ES-I3 (cell line): Measurements from ENCODE around the gene PCGF2.
"Not testable (repeated sequence)": the region's sequence is repeated elsewhere in the genome, so short reads cannot be mapped to it uniquely, and the experiment has no call there.

Source experiments
- H3K36me3 ChIP-seq: 2 replicates; pipeline ENCODE4 v1.6.1; 2013; ENCODE audit warnings: mild to moderate bottlenecking, low read length, control low read depth, moderate library complexity; ENCODE audit not compliant: insufficient read depth
- H3K4me1 ChIP-seq: 2 replicates; pipeline ENCODE4 v1.6.1; 2013; ENCODE audit warnings: mild to moderate bottlenecking, control low read depth, low read length; ENCODE audit not compliant: insufficient read depth
- H3K9ac ChIP-seq: 2 replicates; pipeline ENCODE4 v1.6.1; 2013; ENCODE audit warnings: low read depth, mild to moderate bottlenecking, low read length, moderate library complexity
- H3K9me3 ChIP-seq: 2 replicates; pipeline ENCODE4 v1.6.1; 2013; ENCODE audit warnings: mild to moderate bottlenecking, low read length, moderate library complexity; ENCODE audit not compliant: control insufficient read depth, insufficient read depth

PCGF2 gene

DNA sequence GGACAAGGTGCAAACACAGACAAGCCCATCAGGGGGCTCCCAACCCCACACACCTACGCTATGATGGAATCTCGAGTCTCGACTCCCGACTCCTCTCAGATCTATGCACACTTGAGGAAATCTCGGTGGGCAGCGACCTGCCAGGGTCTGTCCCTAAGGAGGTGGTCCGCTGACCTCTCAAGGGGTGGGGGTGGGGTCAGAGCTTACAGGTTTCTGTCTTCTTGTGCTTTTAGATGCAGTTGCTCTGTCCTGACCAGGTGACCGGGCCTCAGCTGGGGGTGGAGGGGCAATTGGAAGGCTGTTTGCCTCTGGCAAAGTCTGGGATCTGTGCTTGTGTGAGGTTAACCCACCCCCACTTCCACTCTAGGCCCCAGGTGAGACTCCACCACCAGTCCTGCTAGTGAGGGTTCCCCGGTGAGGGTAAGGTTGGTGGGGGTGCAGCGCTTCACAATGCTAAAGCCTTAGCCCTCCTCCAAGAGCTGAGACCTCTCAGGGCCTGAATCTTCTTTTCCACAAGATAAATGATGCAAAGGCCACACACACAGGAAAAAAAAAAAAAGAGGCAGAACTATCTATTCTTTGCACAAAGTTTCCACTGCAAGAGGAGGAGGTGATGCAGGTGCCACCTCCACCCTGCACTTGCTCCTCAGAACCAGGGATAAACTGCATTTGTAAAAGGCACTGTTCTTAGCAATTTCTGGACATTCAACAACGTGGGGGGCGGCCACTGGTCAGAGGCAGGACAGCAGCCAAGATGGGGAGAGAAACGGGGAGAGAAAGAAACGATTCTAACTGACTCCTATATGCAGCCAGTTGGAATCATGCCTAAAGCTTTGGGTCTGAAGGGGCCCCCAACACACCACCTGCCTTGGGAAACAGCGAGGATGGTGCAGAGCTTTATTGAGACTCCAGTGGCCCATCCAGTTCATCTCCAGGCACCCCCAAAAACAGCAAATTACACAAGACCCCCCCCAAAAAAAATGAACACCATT is 13.9 kb downstream of the PCGF2 start:
- no peak overlapping the region for H3K9ac ChIP-seq

DNA sequence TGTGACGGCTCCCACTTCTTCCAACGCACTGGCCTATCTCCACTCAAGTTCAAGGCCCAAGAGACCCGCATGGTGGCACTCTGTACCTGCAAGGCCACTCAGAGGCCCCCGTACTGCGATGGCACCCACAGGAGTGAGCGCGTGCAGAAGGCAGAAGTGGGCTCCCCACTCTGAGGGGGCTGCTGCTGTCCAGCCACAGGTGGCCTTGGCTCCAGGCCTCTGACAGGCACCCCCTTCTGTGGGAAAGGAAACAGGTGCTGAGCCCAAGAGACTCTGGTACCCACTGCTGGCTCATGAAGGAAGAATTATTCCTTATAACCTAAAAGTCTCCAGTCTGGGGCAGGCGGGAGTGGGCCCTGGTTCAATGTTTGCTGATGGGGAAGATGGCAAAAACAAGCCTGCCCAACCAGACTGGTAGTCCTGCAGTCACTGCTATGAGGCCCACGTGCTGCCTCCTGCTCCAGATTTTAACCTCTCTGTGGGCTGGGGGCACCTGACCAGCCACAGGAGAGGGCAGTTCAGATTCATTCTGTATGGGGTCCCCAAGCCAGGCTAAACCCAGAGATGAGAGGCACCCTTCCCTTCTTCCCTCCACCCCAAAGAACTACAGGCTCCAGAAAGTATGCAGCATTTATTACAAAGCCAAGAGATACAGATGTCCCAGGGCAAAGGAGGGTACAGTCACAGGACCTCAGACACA is 14.7 kb downstream of the PCGF2 start:
- no peak overlapping the region for H3K9ac ChIP-seq
- no peaks in the 10 kb centered on the region for H3K9me3 ChIP-seq
- no peaks in the 10 kb centered on the region; the same call in none of the 2 replicates for H3K36me3 ChIP-seq
- peaks cover 12% of the 10 kb centered on the region; the same call in 1 of the 2 replicates for H3K4me1 ChIP-seq

More for the DNA sequence above, 13.9 kb downstream of the PCGF2 start:
- Histone ChIP-seq H3K9me3 (no peaks in the 10 kb centered on the region), H3K36me3 (no peaks in the 10 kb centered on the region; the same call in none of the 2 replicates), H3K4me1 (0 out of 2 replicates have a peak, but pooled peaks cover 10% of the 10 kb centered on the region)

DNA sequence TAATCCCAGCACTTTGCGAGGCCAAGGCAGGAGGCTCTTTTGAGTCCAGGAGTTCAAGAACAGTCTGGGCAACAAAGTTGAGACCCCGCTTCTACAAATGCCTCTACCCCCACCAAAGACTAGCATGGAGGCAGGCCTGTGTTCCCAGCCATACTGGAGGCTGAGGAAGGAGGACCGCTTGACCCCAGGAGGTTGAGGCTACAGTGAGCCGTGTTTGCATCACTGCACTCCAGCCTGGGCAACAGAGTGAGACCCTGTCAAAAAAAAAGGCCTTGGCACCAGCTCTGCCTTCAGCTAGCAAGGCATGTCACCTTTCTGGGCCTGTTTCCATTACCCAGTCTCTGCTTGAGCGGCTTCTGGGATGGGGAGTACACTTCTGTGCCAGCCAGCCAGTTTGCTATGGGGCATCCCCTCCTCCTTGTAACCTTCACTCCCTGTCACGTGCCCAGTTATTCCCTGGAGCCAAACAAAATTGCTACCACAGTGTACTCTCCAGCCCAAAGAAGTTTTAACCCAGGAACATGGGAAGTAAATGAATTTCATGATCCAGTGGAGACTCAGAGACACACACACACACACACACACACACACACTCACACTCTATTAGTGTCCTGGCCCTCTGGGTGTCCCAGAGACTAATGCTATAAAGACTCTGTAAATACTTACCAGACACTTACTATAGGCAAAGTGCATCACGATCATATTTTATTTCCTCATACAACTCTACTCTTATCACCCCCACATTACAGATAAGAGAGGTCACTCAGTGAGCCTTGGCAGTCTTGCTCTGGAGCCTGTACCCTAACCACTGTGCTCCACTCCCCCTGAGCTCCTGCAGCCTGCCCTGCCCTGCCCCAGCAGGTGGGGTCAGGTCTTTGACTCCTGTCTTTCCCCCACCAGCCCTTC is 15.5 kb downstream of the PCGF2 start:
- no peak overlapping the region for H3K9ac ChIP-seq
- no peaks in the 10 kb centered on the region; the same call in 1 of the 2 replicates for H3K36me3 ChIP-seq
- H3K9me3 ChIP-seq = no peaks in the 10 kb centered on the region
- peaks cover 14% of the 10 kb centered on the region; the same call in 1 of the 2 replicates for H3K4me1 ChIP-seq

DNA sequence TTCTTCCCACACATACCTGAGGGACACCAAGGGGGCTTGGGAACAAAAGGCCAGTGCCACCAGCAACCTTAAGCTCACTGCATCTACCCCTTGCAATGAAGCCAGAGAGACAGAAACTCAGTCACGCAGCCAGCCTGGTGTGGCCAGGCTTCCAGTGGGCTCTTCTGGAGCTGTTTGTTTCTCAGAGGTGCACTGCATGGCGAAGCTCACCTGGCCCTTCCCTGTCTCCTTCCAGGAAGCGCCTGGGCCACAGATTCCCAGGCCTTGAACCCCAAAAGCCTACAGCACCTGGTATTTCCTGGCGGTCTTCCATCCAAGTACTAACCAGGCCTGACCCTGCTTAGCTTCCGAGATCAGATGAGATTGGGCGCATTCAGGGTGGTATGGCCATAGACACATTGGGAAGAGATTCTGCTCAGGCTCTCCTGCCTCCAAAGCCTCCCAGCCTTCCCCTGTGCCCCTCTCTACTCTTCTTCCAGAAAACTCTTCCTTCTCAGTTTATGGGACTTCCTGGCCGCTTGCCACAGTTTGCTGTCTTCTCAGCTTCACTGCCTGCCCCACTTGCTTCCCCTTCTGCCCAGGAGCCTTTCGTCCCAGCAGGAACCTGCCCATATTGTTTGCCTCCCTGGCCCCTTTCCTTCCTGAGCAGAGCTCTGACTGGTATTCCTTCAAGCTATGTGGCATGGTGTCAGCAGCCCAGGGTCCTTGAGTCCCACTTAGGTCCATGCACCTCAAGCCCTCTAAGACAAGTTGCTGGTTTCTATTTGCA is 16.4 kb downstream of the PCGF2 start:
- Histone ChIP-seq H3K9ac (no peak overlapping the region), H3K9me3 (no peaks in the 10 kb centered on the region), H3K36me3 (no peaks in the 10 kb centered on the region; the same call in 1 of the 2 replicates), H3K4me1 (peaks cover 14% of the 10 kb centered on the region; the same call in 1 of the 2 replicates)

DNA sequence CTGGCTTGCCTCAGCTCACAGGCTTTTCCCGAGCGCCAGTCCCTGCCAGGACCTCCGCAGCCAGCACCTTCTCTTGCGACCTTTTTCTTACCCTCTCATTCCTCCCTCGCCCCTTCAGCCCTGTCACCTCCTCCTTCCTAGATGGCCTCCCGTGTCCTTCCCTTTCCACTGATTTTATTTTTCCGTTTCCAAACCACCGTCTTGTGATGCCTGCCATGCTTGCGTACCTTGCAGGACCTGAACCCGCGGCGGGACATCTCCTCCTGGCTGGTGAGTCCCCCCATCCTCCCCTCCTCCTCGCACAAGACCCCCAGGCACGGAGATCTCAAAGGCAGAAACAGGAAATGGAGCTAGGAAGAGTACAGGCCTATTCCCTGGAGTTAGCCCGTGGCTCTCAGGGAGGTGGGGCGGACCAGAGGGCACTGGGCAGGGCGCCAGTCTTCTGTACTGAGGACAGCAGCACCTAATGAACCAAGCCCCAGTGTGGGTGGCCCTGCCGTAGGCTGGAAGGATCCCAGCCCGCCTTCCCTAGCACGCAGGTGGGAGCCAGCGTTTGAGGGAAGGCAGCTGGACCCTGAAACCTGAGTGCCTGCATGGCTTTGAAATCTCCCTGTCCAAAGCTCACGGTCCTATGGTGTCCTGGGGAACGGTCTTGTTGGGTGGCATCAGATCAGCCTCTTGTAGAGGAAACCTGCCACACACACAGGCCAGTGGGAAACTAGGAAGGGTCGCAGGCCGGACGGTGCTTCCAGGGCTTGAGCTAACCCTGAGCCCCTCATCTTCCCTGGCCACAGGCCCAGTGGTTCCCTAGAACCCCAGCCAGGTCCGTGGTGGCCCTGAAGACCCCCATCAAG is 17.4 kb downstream of the PCGF2 start:
- no peaks in the 10 kb centered on the region; the same call in 1 of the 2 replicates for H3K36me3 ChIP-seq
- H3K9ac ChIP-seq = peak overlapping the region; percentile 80
- H3K9me3 ChIP-seq = no peaks in the 10 kb centered on the region
- peaks cover 14% of the 10 kb centered on the region; the same call in 1 of the 2 replicates for H3K4me1 ChIP-seq

DNA sequence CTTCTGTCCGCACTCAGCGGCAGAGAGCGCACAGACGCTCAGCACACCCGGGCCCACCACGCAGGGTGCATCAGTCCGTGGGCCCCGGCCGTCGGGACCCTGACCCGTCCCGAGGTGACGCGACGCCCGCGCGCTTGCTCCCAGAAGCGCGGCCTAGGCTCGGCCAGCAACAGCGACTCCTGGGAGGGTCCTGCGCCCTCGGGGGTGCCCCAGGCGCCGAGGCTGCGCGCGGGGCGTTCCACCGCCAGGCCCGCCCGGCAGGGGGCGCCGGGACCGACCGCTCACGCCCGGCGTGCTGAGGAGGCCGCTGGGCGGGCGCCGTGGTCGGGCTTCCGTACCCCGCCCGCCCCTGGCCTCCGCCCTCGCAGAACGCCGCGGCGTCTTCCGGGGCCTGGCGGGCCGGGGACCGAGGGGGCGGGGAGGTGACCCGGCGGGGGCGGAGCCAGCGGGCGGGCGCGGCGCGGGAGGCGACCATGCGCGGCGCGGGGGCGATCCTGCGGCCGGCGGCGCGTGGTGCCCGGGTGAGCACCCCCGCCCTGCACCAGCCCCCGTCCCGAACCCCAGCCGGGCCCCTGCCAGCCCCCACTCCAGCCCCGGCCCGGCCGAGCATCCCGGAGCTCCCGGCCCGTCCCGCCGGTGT is 18.1 kb downstream of the PCGF2 start, which contains the start of gene CISD3:
CISD3 (plus strand) TSS at position 456 of the 640 bp plus-strand sequence; CDS start at position 474, 18 bp downstream.
- Histone ChIP-seq H3K9ac (peak within 1 kb of the TSS; percentile 80), H3K36me3 (no peaks in the 10 kb centered on the region; the same call in 1 of the 2 replicates), H3K4me1 (peaks cover 14% of the 10 kb centered on the region; the same call in 1 of the 2 replicates), H3K9me3 (no peaks in the 10 kb centered on the region)

DNA sequence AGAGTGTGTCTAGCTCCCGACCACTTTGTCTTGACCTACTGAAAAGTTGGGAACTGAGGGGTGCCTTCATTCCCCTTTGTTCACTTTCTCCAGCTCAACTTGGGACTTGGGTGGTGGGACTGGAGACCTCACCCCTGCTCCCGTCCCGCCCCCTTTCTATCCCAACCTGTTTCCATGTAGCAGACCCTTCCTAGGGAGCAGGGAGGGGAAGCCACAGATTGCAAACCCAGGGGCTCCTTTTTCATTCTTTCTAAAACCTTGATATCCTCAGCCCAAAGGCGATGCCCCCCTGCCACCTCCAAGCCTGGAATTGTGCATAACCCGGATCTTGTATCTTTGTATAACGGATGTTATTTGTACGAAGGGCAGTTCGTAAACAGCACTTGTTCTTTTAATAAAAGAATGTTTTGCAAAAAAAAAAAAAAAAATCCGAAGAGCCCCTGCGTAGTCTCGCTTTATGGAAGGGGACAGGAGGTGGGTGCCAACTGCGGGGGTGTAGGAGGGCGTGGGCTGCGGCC is 18.7 kb downstream of the PCGF2 start:
- Histone ChIP-seq H3K4me1 (peaks cover 14% of the 10 kb centered on the region; the same call in 1 of the 2 replicates), H3K9me3 (no peaks in the 10 kb centered on the region), H3K36me3 (no peaks in the 10 kb centered on the region; the same call in 1 of the 2 replicates), H3K9ac (peak overlapping the region; percentile 69)

DNA sequence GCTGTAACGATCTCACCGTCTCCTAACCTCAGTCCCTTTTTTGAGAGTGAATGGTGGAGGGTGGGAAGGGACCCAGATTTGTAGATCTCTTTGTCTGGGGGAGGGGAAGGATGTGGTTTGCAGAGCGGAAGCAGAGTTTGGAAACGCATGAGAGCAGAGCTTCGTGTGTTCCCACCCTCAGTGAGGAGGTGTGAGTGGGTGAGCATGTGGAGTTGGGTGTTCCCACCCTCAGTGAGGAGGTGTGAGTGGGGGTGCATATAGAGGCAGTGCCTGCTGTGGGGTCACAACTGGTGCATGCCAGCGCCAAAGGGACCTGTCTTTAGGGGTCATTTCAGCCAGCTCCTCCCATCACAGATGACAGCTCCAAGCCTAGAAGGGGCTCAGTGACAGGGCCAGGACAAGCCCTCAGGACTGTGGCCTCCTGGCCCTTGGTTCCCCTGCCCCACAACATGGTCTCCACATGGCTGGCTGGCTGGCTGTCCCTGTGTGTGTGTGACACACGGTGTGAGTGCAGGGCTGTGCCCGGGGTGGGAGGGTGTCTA is 19.8 kb downstream of the PCGF2 start:
- Histone ChIP-seq H3K36me3 (no peaks in the 10 kb centered on the region; the same call in 1 of the 2 replicates), H3K9ac (no peak overlapping the region), H3K9me3 (no peaks in the 10 kb centered on the region), H3K4me1 (peaks cover 10% of the 10 kb centered on the region; the same call in 1 of the 2 replicates)

DNA sequence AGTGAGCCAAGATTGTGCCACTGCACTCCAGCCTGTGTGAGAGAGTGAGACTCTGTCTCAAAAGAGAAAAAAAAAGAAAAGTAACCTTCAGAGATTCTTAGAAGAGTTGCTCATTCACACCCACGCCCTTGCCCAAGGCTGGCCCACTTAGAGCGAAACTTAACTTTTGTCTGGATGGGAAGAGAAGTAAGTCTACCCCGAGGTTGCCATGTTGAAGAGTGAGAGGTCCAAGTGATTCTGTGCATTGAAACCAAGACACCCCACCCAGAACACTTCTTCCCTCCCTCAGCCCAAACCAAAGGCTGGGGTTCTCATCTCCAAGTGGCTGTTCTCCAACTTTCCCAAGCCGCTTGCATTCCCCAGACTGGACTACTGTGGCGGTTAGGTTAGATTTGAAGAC is 20.4 kb downstream of the PCGF2 start:
- Histone ChIP-seq H3K36me3 (no peaks in the 10 kb centered on the region; the same call in 1 of the 2 replicates), H3K9me3 (no peaks in the 10 kb centered on the region), H3K4me1 (peaks cover 10% of the 10 kb centered on the region; the same call in 1 of the 2 replicates), H3K9ac (no peak overlapping the region)

DNA sequence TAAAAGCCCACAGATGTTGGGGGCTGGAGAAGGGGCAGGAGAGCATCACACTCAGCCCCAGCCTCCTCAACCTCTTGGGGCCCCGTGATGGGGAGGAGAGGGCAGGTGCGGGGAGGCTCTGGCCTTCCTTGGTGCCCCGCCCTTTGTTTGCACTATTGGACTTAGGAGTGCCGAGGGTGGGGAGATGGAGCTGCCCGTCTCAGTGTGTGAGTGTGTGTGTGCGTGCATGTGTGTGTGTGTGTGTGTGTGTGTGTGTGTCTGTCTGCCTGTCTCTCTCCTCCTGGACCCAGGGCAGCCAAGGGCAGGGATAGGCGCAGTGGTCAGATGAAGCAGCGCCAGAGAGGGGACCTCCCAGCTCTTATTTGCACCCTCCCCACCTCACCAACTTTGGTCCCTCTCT is 22.0 kb downstream of the PCGF2 start:
- H3K9ac ChIP-seq, H3K9me3 ChIP-seq, H3K36me3 ChIP-seq, H3K4me1 ChIP-seq: not testable (repeated sequence)

DNA sequence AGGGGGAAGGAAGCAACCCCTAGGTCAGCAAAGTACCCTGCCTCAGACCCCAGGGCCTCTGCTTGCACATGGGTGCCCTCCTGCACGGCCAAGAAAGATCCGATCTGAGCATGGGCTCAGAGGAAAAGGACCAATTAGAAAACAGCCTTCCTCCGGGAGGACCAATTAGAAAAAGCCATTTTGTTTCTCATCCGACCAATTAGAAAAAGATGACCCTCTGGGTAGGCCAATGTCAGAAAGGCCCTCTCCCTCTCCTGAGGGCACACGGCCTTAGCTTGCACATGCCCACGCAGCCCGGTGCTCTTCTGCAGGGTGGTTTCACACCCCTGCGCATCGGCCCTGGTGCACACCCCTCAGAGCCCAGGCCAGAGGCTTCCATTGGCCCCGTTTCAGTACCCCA is 23.1 kb downstream of the PCGF2 start:
- Histone ChIP-seq H3K36me3 (no peaks in the 10 kb centered on the region), H3K9ac (no peak overlapping the region), H3K9me3 (no peaks in the 10 kb centered on the region), H3K4me1 (peaks cover 8% of the 10 kb centered on the region; the same call in 1 of the 2 replicates)
